Measurements from ENCODE around the gene RIN3.

Gene RIN3

GRCh38 chr14:92556863-92557543 lies 43.4 kb downstream of the RIN3 start:
- no peak for DNase-seq

- no peak for DNase-seq
Observed at GRCh38 chr14:92557544-92557912, 43.9 kb downstream of the RIN3 start.

- no peak for DNase-seq
Observed at GRCh38 chr14:92558319-92558718, 44.7 kb downstream of the RIN3 start.

GRCh38 chr14:92559486-92559885 lies 45.9 kb downstream of the RIN3 start:
- no peak for DNase-seq

GRCh38 chr14:92560106-92560865 lies 46.7 kb downstream of the RIN3 start:
- DNase-seq, result peak in 1 of 2 experiments; percentile 78

- no peak for DNase-seq
Observed at GRCh38 chr14:92561906-92562479, 48.4 kb downstream of the RIN3 start.

GRCh38 chr14:92563359-92563758 lies 49.8 kb downstream of the RIN3 start:
- DNase-seq, result no peak

GRCh38 chr14:92563765-92564285 lies 50.2 kb downstream of the RIN3 start:
- no peak for DNase-seq

GRCh38 chr14:92564344-92565039 lies 50.9 kb downstream of the RIN3 start:
- DNase-seq, result no peak

GRCh38 chr14:92565040-92565717 lies 51.6 kb downstream of the RIN3 start:
- no peak for DNase-seq

- no peak for DNase-seq
Observed at GRCh38 chr14:92565718-92566115, 52.1 kb downstream of the RIN3 start.

GRCh38 chr14:92567173-92567725 lies 53.7 kb downstream of the RIN3 start:
- no peak for DNase-seq

- DNase-seq, result no peak
Observed at GRCh38 chr14:92568621-92569479, 55.3 kb downstream of the RIN3 start.

GRCh38 chr14:92570674-92571262 lies 57.2 kb downstream of the RIN3 start:
- DNase-seq, result no peak

GRCh38 chr14:92572050-92572449 lies 58.5 kb downstream of the RIN3 start:
- no peak for DNase-seq

- DNase-seq, result no peak
Observed at GRCh38 chr14:92573761-92574498, 60.3 kb downstream of the RIN3 start.

GRCh38 chr14:92575061-92575747 lies 61.6 kb downstream of the RIN3 start:
- DNase-seq, result no peak

GRCh38 chr14:92575748-92576303 lies 62.2 kb downstream of the RIN3 start:
- no peak for DNase-seq

GRCh38 chr14:92577321-92577742 lies 63.8 kb downstream of the RIN3 start:
- no peak for DNase-seq
